Transverse colon (tissue), 4 donors: ENCODE measurements around the gene C19orf25. TPM values are rescaled to one million over a fixed set of nuclear protein-coding genes. Genes with fewer than 3 reads are reported as not detected.
A peak's percentile ranks its signal among the peaks of the same experiment; 100 is the strongest.

ENCODE experiments used
- DNase-seq: peaks from one replicate; pipeline ENCODE4 v3.0.0-alpha.2; 2019
- H3K27ac ChIP-seq, 4 donors: fragments of 200-600 bp; sonication (generic); 2 replicates each; pipeline ENCODE4 v1.5.1; 2016 to 2018; ENCODE audit warnings: inconsistent platforms in 4 of 4
- H3K27me3 ChIP-seq: fragments of 200-600 bp; sonication (generic); 2 replicates; pipeline ENCODE4 v1.5.1; 2017; ENCODE audit warnings: inconsistent platforms
- H3K36me3 ChIP-seq, 4 donors: fragments of 200-600 bp; sonication (generic); 2 replicates each; pipeline ENCODE4 v1.5.1; 2017 to 2019; ENCODE audit warnings: inconsistent platforms in 4 of 4
- H3K4me1 ChIP-seq, 4 donors: fragments of 200-600 bp; sonication (generic); 2 replicates each; pipeline ENCODE4 v1.5.1; 2017 to 2020; ENCODE audit warnings: inconsistent platforms in 4 of 4
- H3K4me3 ChIP-seq, 4 donors: fragments of 200-600 bp; sonication (generic); 1 replicate in 1 of 4; 2 replicates in 3 of 4; pipeline versions ENCODE4 v1.5.1 to v1.6.1; 2017 to 2019; ENCODE audit warnings: inconsistent platforms in 4 of 4
- H3K9me3 ChIP-seq, 2 donors: fragments of 200-600 bp; sonication (generic); 2 replicates each; pipeline ENCODE4 v1.5.1; 2017 to 2019; ENCODE audit warnings: inconsistent platforms in 2 of 2
- EP300 ChIP-seq: sonication (generic); formaldehyde crosslinking; IDR thresholded peaks from one replicate; pipeline ENCODE4 v1.6.1; 2017; ENCODE audit warnings: antibody characterized with exemption, low read depth
- POLR2A ChIP-seq: fragments of 450-650 bp; IDR thresholded peaks from one replicate; pipeline ENCODE4 v1.6.1; 2016; ENCODE audit warnings: antibody characterized with exemption, mild to moderate bottlenecking, moderate library complexity
- POLR2AphosphoS5 ChIP-seq, 3 donors: sonication (generic); formaldehyde crosslinking; IDR thresholded peaks; one replicate each; pipeline ENCODE4 v1.6.1; 2016; ENCODE audit warnings: antibody characterized with exemption in 3 of 3
- WGBS, 2 donors: methylation state at CpG; one replicate each; pipeline ENCODE4 v1.1.5; 2018; ENCODE audit warnings: low coverage in 1 of 2; 5-methylcytosine and 5-hydroxymethylcytosine counted together
- in situ Hi-C, 4 donors: fragments of 200-750 bp; cut with MboI; loops; one replicate each; pipeline versions ENCODE4 v1.15.0 to v1.15.1; 2017; ENCODE audit warnings: low sequenced_read_pairs in 3 of 4, low pct_ligation_motif_present in 1 of 4, low pct_unique_long_range_greater_than_20kb in 1 of 4
- intact Hi-C: fragments of 100-400 bp; cut with DNase I; formaldehyde crosslinking; loops from one replicate; pipeline ENCODE4 v1.15.1; 2023; ENCODE audit warnings: low total_unique reads
- total RNA-seq, 4 donors: library from RNA; depleted of rRNA; stranded (reverse); fragments of >200 nt; gene quantifications; one replicate each; pipeline ENCODE4 v1.1.0, GENCODE V29; 2016
- TF ChIP-seq, protein P1 (sequence below), 5 experiments: fragments of 200-600 bp in 3 of 5; fragments of 450-650 bp in 2 of 5; sonication (generic) in 3 of 5; IDR thresholded peaks; 1 replicate in 2 of 5; 2 replicates in 3 of 5; pipeline ENCODE4 v1.5.1; 2016 to 2017; ENCODE audit warnings: antibody characterized with exemption in 5 of 5, inconsistent platforms in 3 of 5, mild to moderate bottlenecking in 2 of 5, moderate library complexity in 1 of 5

The C19orf25 gene
- total RNA-seq, 4 donors from 2014 or later, result 36.2 to 89.2 (median 46.0) TPM

DNA sequence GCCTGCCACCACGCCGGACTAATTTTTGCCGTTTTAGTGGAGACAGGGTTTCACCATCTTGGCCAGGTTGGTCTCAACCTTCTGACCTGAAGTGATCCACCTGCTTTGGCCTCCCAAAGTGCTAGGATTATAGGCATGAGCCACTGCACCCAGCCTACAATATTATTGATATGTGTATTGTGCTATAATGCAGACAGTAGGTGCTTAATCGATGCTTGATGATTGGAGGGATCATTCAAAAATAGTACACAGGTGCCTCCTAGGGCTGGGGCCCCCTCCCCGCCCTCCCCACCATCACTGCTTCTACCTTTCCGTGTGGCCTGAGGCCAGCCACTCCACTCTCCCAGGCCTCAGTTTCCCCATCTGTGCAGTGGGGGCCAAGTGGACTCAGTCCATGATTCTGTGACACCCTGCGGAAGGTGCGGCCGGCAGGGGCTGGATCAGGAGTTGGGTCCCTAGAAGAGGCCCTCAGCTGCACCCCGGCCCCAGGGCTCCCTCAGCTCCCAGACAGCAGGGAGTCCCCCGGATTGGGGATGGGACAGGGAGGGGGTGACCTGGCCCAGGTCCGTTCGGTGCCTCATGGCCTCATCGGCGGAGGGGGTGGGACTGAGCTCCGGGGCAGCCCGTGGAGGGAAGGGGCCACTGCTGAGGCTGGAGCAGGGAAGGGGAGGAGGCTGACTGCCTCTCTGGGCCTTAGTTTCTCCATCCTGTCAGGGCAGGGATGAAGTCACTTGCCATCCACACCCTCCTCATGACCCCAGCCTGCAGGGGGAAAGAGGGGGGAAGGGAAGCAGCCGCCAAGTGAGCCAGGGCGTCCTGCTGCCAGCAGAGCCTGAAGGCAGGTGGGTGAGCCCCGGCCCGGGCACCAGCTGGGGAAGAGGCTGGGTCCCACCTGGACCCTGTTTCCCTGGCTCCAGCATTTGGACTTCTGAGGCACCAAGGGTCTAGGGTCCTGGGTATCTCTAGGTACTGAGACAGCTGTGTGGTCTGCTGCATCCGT is 32.6 kb upstream of the C19orf25 start:
- H3K4me1 ChIP-seq, result peaks cover 5 to 25% (median 13%) of the 10 kb centered on the region in 4 donors
- H3K36me3 ChIP-seq, result no peaks in the 10 kb centered on the region
- 54% methylated on average over 14 of the region's 22 CpGs; no CpG with 5 or more reads in 1 of the 2 donors for WGBS, 2 donors
- peak overlapping the region in 1 of 4 donors; percentile 79 for H3K27ac ChIP-seq
- TF ChIP-seq EP300 (no peak), POLR2A (no peak), POLR2AphosphoS5 (IDR thresholded peaks at IDR 0.05) (no peak)
- TF ChIP-seq, protein P1, sequence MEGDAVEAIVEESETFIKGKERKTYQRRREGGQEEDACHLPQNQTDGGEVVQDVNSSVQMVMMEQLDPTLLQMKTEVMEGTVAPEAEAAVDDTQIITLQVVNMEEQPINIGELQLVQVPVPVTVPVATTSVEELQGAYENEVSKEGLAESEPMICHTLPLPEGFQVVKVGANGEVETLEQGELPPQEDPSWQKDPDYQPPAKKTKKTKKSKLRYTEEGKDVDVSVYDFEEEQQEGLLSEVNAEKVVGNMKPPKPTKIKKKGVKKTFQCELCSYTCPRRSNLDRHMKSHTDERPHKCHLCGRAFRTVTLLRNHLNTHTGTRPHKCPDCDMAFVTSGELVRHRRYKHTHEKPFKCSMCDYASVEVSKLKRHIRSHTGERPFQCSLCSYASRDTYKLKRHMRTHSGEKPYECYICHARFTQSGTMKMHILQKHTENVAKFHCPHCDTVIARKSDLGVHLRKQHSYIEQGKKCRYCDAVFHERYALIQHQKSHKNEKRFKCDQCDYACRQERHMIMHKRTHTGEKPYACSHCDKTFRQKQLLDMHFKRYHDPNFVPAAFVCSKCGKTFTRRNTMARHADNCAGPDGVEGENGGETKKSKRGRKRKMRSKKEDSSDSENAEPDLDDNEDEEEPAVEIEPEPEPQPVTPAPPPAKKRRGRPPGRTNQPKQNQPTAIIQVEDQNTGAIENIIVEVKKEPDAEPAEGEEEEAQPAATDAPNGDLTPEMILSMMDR (IDR thresholded peaks at IDR 0.05), result no peak
- DNase-seq, result no peak
- intact Hi-C loops (no loop called here), in situ Hi-C loops (no loop called here)
- peaks cover 47% of the 10 kb centered on the region for H3K27me3 ChIP-seq
- H3K4me3 ChIP-seq, result no peak overlapping the region
- no peaks in the 10 kb centered on the region for H3K9me3 ChIP-seq

DNA sequence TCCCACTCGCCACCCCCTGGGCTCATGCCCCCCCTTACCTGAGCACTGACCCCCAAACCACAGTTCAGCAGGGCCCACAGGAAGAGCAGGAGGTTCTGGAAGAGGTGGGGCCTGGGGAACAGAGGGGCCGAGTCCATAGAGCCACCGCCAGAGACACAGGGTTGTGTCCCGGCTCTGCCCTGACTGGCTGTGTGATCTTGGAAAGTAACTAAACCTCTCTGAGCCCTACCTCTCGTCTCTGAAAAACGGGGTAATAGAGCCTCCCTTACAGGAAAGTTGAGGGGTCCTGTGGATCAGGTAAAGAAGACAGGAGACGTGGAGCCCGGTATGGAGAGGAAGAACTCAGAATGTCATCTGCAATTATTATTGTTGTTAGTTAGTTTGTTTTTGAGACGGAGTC is 31.8 kb upstream of the C19orf25 start:
- H3K27ac ChIP-seq, result no peak overlapping the region
- intact Hi-C loops (no loop called here), in situ Hi-C loops (no loop called here)
- DNase-seq, result no peak
- WGBS, 2 donors, result 27 to 80% methylated on average over 1 to 9 of the region's 9 CpGs
- H3K36me3 ChIP-seq, result no peaks in the 10 kb centered on the region
- H3K27me3 ChIP-seq, result peaks cover 47% of the 10 kb centered on the region
- H3K4me1 ChIP-seq, result peaks cover 5 to 25% (median 13%) of the 10 kb centered on the region in 4 donors
- H3K4me3 ChIP-seq, result no peak overlapping the region
- no peaks in the 10 kb centered on the region for H3K9me3 ChIP-seq
- TF ChIP-seq EP300 (no peak), POLR2AphosphoS5 (IDR thresholded peaks at IDR 0.05) (no peak), POLR2A (no peak)
- TF ChIP-seq, protein P1 (IDR thresholded peaks at IDR 0.05), result no peak

DNA sequence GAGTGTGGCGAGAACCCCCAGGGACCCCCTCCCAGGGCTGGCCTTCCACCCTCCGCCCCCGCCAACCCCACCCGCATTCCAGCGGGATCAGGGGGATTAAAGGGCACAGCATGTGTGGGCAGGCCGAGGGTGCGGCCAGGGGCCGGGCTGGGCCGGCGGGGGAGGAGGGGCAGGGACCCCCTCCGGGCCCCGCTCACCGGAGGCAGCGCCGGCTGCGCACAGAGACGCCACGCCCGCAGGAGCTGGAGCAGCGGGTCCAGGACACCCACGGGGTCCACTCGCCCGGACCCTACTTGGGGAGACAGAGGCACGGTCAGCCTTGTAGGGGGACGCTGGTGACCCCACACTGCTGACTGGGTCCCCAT is 31.4 kb upstream of the C19orf25 start:
- H3K4me1 ChIP-seq, result peaks cover 5 to 25% (median 13%) of the 10 kb centered on the region in 4 donors
- in situ Hi-C loops (no loop called here), intact Hi-C loops (no loop called here)
- 27% methylated on average over 8 of the region's 25 CpGs; no CpG with 5 or more reads in 1 of the 2 donors for WGBS, 2 donors
- H3K27me3 ChIP-seq, result peaks cover 47% of the 10 kb centered on the region
- H3K4me3 ChIP-seq, result no peak overlapping the region
- H3K27ac ChIP-seq, result no peak overlapping the region
- TF ChIP-seq EP300 (no peak), POLR2A (no peak)
- TF ChIP-seq, protein P1 (IDR thresholded peaks at IDR 0.05), result no peak
- no peak for DNase-seq
- no peaks in the 10 kb centered on the region for H3K36me3 ChIP-seq
- H3K9me3 ChIP-seq, result no peaks in the 10 kb centered on the region

DNA sequence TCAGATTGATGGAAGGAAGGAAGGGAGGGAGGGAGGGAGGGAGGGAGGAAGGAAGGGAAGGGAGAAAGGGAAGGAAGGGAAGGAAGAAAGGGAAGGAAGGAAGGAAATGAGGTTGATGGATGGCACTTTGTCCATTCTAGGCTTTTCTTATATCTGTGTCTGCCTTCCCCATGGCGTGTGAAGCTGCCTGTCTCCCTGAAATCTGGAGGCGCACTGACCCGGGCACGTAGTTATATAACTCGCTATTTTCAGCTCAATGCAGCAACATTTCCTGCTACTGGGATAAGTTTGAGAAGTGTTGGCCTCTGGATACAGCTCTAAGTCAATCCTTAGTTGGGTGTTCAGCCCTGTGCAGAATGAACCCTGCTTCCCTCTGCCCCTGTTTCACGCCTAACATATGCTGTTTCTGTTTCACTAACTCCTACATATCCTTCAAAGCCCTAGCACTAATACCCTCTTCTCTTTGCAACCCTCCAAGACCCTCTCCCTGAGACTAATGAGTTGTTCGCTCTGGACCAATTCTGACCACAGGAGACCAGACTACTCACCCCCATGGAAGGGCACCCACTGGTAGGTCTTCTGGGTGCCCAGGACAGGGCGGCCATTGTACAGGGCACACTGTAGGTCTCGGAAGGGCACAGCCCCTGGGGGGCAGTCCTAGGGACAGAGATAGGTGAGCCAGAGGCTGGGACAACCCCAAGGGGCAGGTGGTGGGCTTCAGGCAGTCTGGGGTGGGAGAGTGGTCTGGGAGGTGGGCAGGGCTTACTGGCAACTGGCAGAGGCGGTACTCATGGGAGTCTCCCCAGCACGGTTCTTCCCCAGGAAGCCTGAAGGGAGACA is 30.8 kb upstream of the C19orf25 start:
- WGBS, 2 donors, result 47 to 50% methylated on average over 6 to 11 of the region's 11 CpGs
- Histone ChIP-seq H3K36me3 (no peaks in the 10 kb centered on the region), H3K9me3 (no peaks in the 10 kb centered on the region), H3K27me3 (peaks cover 48% of the 10 kb centered on the region), H3K4me1 (peaks cover 5 to 25% (median 13%) of the 10 kb centered on the region in 4 donors), H3K27ac (peak overlapping the region in 1 of 4 donors; percentile 15), H3K4me3 (no peak overlapping the region)
- TF ChIP-seq POLR2AphosphoS5 (IDR thresholded peaks at IDR 0.05) (no peak), POLR2A (no peak), EP300 (no peak)
- TF ChIP-seq, protein P1 (IDR thresholded peaks at IDR 0.05), result no peak
- in situ Hi-C loops (no loop called here), intact Hi-C loops (no loop called here)
- no peak for DNase-seq
